T-helper 1 cell treated with Interleukin-12 subunit alpha and Interleukin-12 subunit beta and Interleukin-4 antibody, amounts not matched to agents 30 μg/mL and 1 μg/mL, for 36 hours (primary cell): Measurements from ENCODE around the gene GATB.

Source experiments
- H3K27ac Mint-ChIP-seq: one replicate; pipeline ENCODE4 v1.8.0; 2021; ENCODE audit warnings: mild to moderate bottlenecking, mixed read lengths
- H3K27me3 Mint-ChIP-seq: one replicate; pipeline ENCODE4 v1.8.0; 2021; ENCODE audit warnings: low read depth, mixed read lengths
- H3K36me3 Mint-ChIP-seq: one replicate; pipeline ENCODE4 v1.8.0; 2021; ENCODE audit warnings: low read depth, mixed read lengths
- H3K4me1 Mint-ChIP-seq: one replicate; pipeline ENCODE4 v1.8.0; 2021; ENCODE audit warnings: low read depth, mixed read lengths
- H3K4me3 Mint-ChIP-seq: one replicate; pipeline ENCODE4 v1.8.0; 2021; ENCODE audit warnings: mild to moderate bottlenecking, moderate library complexity, mixed read lengths
- H3K9me3 Mint-ChIP-seq: one replicate; pipeline ENCODE4 v1.8.0; 2021; ENCODE audit warnings: mixed read lengths

GATB gene

DNA sequence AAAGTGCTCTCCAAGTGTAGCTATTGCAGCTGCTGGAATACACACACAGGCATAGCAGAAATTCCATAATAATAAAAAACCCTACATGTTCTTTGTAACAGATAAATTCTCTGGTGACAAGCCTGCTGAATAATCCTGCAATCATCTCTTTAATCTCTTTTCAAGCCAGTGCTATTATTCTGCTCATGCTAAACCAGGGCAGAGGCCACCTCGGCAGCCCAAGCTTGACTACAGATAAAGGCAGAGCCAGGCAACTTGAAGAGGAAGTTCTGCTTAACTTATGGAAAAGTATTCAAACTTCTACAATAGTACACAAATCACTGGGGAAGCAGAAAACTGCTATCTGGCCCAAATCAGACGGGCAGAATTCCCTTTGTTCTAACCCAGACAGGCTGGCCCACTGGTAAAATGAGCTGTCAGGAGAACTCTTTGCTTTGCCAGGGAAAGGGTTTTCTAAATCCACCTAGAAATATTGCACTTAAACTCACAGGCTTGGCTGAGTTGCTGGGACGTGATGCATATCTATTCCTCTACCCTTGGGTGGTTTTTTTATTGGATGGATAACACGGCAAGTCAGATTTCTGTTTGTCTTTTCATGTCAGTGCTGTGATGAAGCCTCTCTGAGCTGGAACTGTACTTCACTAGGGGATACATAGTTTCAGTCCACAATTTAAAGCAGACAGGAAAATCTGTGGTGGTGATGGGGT, 70.5 kb downstream of the GATB start:
- Mint-ChIP-seq H3K27ac (no peak overlapping the region), H3K9me3 (no peaks in the 10 kb centered on the region), H3K4me1 (no peaks in the 10 kb centered on the region), H3K4me3 (no peak overlapping the region), H3K36me3 (no peaks in the 10 kb centered on the region), H3K27me3 (no peaks in the 10 kb centered on the region)

DNA sequence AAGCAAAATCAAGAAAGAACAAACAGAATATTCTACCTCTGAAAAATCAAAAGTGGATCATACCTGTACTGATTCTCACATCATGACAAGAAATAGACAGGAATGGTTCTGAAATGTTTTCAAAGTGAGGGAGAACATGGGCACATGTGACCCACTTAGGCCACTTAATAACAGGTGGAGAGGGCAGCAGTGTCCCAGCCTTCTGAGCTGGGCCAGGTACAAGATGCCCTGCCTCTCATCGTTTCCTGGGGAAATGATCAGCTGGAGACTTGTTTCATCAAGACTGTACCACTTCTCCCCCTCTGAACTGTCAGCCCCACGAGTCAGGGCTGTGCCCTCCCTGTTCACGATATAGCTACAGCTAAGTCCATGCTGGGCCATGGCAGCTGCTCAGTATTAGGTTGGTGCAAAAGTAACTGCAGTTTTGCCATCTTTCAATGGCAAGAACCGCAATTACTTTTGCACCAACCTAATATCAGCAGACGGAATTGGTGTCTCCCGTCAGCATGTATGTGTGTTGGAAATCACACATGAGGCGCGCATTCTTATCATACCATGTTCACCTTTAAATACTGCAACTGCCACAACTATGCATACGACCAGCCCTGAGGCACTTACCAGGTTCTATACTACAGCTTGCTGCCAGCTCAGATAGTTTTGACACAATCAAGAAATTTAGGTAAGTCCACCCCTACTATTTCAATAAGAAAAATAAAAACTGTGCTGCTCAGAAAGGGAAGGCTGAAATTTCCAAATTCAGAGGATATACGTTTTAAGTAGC, 71.4 kb downstream of the GATB start:
- H3K4me1 Mint-ChIP-seq = no peaks in the 10 kb centered on the region
- no peak overlapping the region for H3K27ac Mint-ChIP-seq
- no peak overlapping the region for H3K4me3 Mint-ChIP-seq
- no peaks in the 10 kb centered on the region for H3K9me3 Mint-ChIP-seq
- H3K36me3 Mint-ChIP-seq = no peaks in the 10 kb centered on the region
- no peaks in the 10 kb centered on the region for H3K27me3 Mint-ChIP-seq

DNA sequence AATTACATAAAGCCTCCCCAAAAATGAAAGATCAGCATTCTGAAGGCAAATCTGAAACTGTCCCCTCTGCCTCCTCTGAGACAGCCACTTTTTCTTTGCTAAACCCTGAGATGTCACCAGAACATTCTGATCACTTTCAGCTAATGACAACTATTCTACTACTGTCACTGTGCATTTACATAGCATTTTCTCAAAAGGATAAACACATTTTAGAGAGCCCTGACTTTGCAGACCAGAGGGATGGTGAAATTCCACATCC, 72.1 kb downstream of the GATB start:
- no peaks in the 10 kb centered on the region for H3K4me1 Mint-ChIP-seq
- H3K4me3 Mint-ChIP-seq = no peak overlapping the region
- H3K36me3 Mint-ChIP-seq = no peaks in the 10 kb centered on the region
- H3K27me3 Mint-ChIP-seq = no peaks in the 10 kb centered on the region
- no peak overlapping the region for H3K27ac Mint-ChIP-seq
- no peaks in the 10 kb centered on the region for H3K9me3 Mint-ChIP-seq

DNA sequence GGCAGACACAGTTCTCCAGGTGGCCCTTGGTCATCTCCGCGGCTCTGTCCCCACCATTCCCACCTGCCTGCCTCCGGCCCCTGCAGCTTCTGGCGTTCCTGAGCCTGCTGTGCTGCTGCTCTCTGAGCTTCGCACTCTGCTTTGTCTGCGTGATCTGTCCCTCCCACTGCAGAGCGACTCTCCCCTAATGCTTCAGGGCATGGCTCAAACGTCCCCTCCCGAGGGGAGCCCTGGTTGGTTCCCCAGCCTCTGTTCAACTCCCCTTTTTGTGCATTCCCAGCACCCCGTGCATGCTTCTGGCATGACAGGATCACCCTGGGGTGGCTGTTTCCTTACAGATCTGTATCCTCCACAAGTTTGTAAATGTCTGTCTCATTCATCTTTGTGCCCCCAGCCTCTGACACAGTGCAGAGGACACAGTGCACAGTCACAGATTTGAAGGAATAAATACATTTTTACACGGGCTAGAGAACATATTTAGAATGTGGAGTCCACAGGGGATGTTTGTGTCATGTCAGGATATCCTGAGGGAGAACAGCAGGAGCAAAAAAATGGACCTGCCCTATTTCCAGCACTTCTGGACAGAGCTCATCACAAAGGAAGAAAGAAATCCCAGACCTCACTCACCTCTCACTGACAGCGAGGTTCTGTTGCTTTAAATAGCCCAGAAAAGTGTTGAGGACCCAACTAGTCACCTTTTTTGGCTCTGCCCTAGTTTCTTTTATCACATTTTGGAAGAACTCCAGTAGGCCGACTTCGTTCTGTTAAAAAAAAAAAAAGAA, 72.6 kb downstream of the GATB start:
- H3K4me1 Mint-ChIP-seq = no peaks in the 10 kb centered on the region
- H3K27ac Mint-ChIP-seq = no peak overlapping the region
- no peaks in the 10 kb centered on the region for H3K9me3 Mint-ChIP-seq

DNA sequence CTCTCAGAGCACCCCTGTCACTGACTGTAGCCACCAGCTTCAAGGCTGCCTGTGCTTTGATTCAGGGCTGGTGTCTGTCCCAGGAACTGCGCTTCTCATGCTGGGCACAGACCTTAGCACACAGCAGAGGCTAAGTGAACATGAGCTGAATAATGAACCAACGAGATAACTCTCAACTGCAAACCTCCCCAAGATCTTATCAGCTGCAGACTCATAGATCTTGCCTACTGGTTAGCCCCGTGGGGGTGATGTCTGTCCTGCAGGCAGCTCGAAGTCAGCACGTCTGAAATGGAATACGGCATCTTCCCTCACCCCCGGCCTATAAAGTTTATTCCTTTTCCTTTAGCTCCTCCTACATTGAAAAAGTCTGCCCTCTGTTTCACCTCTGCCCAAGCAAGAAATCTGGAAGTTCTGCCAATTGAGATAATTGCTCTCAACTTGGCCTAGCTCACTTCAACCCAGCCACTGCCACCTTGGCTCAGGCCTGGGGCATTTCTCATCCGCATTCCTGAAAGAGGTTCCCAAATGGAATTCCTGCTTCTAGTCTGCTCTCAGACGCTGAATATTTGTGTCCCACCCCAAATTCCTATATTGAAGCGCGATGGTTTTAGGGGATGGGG, 73.7 kb downstream of the GATB start:
- Mint-ChIP-seq H3K27me3 (no peaks in the 10 kb centered on the region), H3K4me3 (no peak overlapping the region), H3K27ac (no peak overlapping the region), H3K9me3 (no peaks in the 10 kb centered on the region), H3K36me3 (no peaks in the 10 kb centered on the region), H3K4me1 (no peaks in the 10 kb centered on the region)

More for the DNA sequence above, 72.6 kb downstream of the GATB start:
- no peaks in the 10 kb centered on the region for H3K27me3 Mint-ChIP-seq
- no peaks in the 10 kb centered on the region for H3K36me3 Mint-ChIP-seq
- no peak overlapping the region for H3K4me3 Mint-ChIP-seq

DNA sequence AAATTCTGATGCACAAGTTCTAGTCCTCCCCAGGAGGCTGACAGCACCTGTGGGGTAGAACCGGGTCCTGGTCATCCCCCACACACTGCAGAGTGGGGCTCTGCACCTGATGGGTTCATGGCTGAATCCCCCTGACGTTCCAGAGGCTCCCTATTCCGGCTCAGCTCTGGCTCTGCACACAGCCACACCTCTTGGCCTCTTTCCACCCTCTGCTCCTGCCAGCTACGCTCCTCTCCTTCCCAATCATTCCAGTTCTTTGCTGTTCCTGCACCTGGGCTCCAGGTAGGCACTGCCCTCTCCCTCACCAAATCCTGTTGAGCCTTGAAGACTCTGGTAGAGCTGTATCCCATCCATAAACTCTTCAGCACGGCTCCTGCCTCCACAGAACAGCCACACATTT, 75.5 kb downstream of the GATB start:
- Mint-ChIP-seq H3K36me3 (no peaks in the 10 kb centered on the region), H3K27me3 (no peaks in the 10 kb centered on the region), H3K27ac (no peak overlapping the region), H3K4me1 (no peaks in the 10 kb centered on the region), H3K4me3 (no peak overlapping the region), H3K9me3 (no peaks in the 10 kb centered on the region)

DNA sequence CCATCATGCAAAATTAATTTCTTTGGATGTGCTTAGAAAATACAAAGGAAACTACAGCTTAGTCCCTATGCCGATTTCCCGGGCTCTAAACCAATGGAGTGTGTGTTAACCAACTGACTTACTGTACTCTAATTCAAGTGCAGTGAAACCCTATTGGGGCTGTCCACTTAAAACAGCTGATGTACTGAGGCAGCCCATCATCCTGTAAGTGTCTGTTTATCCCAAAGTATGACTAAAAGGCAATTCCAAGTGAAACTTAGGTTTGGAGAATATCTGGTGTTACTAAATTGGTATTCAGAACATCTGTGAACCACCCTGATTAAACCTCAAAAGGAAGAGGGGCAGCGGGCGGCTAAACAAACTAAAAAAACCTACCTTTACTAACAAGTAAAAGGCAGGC, 79.7 kb downstream of the GATB start:
- no peaks in the 10 kb centered on the region for H3K9me3 Mint-ChIP-seq
- no peaks in the 10 kb centered on the region for H3K36me3 Mint-ChIP-seq
- H3K27me3 Mint-ChIP-seq = no peaks in the 10 kb centered on the region
- no peak overlapping the region for H3K4me3 Mint-ChIP-seq
- no peak overlapping the region for H3K27ac Mint-ChIP-seq
- no peaks in the 10 kb centered on the region for H3K4me1 Mint-ChIP-seq

DNA sequence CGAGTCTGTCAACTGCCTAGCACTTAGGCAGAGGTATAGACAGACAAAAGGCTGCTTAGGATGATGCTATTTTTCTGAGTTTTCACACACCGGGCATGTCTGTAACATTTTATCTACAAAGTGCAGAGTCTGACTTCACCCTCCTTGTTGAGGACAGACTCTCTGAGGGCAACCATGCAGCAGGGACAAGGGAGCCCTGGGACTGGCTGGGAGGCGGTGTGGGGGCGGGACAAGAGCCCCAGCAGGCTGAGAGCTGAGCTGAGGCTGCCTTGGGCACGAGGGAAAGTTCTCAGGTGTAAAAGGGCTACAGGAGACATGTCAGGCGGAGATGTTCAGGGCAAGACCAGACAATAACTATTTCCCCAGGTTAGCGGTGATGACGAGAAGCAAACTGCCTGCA, 81.6 kb downstream of the GATB start:
- Mint-ChIP-seq H3K27ac (no peak overlapping the region), H3K36me3 (no peaks in the 10 kb centered on the region)

DNA sequence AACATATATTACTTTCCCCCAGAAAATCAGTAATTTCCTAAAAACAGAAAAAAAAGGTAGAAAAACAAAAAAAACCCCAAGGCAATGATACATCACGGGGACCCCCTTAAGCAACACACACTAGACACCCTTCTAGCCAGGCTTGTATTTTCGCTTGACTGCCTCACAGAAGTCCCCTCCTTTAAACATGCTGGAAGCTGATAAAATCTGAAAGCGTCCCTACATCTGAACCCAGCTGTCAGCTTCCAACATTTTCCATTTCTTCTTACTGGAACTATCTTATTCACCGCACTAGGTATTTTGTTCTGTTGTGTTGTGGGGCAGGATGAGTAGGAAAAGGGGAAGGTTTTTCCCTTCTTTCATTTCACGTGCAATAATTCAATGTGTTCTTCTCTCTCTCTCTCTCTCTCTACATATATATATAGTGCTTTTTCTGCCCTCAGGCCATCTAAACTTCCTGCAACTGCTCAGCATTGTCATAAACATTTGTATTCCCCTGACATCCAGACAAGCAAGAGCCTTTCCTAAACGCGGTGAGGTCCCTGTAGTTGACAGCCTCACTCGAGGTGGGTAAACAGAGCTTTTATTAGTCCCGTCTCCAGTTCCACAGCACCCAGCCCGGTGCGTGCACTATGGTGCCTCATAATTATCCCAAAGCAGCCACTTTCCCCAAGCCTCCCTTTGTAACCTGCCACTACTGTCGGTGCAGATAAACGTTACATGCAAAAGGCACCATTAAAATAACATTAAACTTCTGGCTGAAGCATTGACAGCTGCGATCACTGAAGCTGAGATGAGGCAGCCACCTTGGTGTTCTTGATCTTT, 82.5 kb downstream of the GATB start:
- H3K36me3 Mint-ChIP-seq = no peaks in the 10 kb centered on the region
- H3K9me3 Mint-ChIP-seq = no peaks in the 10 kb centered on the region
- H3K27me3 Mint-ChIP-seq = no peaks in the 10 kb centered on the region
- no peaks in the 10 kb centered on the region for H3K4me1 Mint-ChIP-seq
- H3K4me3 Mint-ChIP-seq = no peak overlapping the region
- no peak overlapping the region for H3K27ac Mint-ChIP-seq

More for the DNA sequence above, 81.6 kb downstream of the GATB start:
- no peak overlapping the region for H3K4me3 Mint-ChIP-seq
- H3K27me3 Mint-ChIP-seq = no peaks in the 10 kb centered on the region
- H3K9me3 Mint-ChIP-seq = no peaks in the 10 kb centered on the region
- H3K4me1 Mint-ChIP-seq = no peaks in the 10 kb centered on the region

DNA sequence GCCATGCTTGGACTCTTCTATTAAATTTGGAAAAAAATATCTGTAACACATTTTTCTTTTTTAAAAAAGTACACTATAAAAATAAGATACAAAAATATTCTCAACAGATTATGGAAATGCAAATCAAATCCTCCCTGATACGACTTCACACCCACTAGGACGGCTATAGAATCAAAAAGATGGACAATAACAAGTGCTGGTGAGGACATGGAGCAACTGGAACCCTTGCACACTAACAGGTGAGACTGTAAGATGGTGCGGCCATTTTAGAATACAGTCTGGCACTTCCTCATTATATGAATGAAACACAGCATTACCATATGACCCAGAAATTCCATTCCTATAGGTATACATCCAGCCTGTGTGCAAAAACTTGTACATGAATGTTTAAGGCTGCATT, 83.6 kb downstream of the GATB start:
- no peaks in the 10 kb centered on the region for H3K36me3 Mint-ChIP-seq

DNA sequence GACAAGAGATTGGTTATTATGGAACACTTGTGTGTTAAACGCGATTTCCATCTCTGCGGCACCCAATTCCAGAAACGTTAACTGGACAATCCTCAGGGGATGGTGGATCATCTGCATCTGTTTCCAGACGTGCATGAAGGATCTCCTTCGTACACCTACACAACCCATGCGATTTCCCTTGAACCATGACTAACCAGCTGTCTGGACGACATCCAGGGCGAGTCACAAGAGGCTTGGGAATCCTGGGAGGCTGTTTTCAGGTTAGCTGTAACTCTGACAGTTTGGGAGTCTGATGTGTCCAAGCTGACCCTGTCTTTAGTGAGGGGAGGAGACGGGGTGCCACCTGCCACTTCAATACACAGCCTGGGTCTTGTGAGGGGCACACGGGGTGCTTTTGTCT, 84.5 kb downstream of the GATB start:
- Mint-ChIP-seq H3K4me3 (no peak overlapping the region), H3K36me3 (no peaks in the 10 kb centered on the region), H3K9me3 (no peaks in the 10 kb centered on the region), H3K27me3 (no peaks in the 10 kb centered on the region), H3K27ac (no peak overlapping the region), H3K4me1 (no peaks in the 10 kb centered on the region)

More for the DNA sequence above, 83.6 kb downstream of the GATB start:
- Mint-ChIP-seq H3K27ac (no peak overlapping the region), H3K4me1 (no peaks in the 10 kb centered on the region), H3K9me3 (no peaks in the 10 kb centered on the region), H3K4me3 (no peak overlapping the region), H3K27me3 (no peaks in the 10 kb centered on the region)

DNA sequence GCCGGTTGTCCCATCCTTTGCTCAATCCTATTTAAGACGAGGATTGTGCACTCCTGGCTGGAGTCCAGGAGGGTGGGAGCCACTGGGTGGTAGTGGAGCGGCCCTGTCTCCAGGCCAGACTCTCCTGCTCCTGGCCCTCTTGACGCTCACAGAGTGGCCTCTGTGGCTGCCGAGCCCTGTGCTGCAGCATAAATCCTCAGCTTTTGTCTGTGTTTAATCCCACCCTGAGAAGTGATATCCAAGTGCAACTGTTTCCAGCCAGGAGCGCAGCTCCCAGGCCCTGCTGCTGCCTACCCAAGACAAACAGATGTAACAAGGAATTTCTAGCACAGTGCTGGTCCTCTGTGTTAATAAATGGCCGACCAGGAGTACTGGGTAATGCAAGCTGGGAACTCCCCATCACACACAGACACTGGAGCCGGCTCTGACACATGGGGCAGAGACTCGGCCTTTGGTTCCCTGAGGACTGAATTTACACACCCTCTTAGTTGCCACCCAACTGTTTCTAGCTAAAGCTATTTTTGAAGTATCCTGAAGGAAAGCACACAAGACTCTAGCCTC, 85.3 kb downstream of the GATB start:
- H3K27ac Mint-ChIP-seq = no peak overlapping the region
- H3K4me1 Mint-ChIP-seq = no peaks in the 10 kb centered on the region
- no peak overlapping the region for H3K4me3 Mint-ChIP-seq
- no peaks in the 10 kb centered on the region for H3K36me3 Mint-ChIP-seq
- no peaks in the 10 kb centered on the region for H3K27me3 Mint-ChIP-seq
- H3K9me3 Mint-ChIP-seq = no peaks in the 10 kb centered on the region

DNA sequence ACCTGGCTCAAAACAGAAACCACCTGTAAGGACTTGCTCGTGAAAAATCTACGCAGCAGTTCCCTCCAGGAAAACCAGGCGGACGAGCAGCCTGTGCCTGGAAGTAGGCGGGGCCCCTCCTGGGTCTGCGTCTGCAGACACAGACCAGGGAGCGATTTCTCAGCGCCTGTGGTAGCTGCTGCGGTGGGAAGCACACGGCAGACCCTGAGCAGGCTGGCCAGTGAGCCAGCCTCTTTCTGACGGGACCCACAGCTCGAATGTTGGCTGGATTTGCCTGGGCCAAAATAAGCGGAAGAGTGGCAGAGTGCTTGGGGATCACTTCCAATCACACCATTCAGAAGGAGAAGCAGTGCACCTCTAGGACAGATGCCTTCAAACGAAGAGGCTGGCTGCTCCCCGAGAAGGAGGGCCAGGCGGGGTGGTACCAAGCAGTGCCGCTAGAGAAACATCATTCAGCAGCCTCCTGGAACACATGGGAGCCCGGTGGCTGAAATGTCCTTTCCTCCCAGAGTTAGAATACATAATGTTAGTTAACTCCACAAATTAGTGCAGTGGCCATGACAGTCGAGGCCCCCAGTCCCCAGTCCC, 85.9 kb downstream of the GATB start:
- H3K27me3 Mint-ChIP-seq = no peaks in the 10 kb centered on the region
- no peak overlapping the region for H3K27ac Mint-ChIP-seq
- no peaks in the 10 kb centered on the region for H3K9me3 Mint-ChIP-seq
- H3K4me3 Mint-ChIP-seq = no peak overlapping the region
- no peaks in the 10 kb centered on the region for H3K36me3 Mint-ChIP-seq
- no peaks in the 10 kb centered on the region for H3K4me1 Mint-ChIP-seq
